Hematopoietic multipotent progenitor cell treated with erythropoietin and hydrocortisone succinate and interleukin-3 and kit ligand, for 8 days (in vitro differentiated cells): ENCODE results near the gene WDR93.

Source experiments
- DNase-seq: peaks from one replicate; pipeline ENCODE4 v3.0.0-alpha.2; 2015

WDR93 gene

DNA sequence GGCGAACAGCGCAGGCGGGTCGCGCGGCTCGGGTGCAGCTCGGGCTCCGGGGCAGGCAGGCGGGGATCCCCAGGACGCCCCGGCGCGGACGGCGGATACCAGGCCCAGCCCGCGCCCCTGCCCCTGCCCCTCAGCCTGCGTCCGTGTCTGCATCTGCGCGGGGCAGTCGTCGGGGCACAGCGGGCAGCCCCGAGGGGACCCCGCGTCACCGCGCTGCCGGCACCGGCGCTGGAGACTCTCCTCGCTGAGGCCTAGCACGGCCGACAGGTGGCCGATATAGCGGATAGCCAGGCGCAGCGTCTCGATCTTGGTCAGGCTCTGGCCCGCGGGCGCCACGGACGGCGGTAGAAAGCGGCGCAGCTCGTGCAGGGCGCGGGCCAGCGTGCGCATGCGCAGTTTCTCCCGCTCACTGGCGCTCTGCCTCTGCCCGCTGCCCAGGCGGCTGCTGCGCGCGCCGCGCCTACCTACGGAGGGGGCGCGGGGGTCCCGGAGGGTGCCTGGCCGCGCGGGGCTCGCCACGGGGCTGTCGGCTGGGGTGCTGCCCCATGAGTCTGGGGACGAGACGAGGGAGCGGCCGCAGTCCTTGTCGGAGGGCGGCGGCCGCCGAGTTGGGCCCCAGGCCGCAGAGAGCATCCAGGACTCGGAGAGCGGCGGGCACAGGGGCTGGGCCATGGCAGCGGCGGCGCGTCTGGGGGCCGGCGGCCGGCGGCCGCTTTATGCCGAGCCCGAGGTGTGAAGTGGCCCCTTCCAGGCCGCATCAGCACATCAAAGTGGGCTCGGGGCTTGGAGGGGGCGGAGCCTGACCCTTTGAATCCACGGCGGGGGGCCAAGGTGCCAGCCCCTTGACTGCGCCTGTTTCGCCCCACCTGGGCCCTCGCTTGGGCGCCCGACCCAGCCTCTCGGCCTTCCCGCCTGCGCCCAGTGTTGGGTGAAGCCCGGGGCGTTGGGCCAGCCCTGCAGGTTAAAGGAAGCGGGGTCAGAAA, 60.2 kb downstream of the WDR93 start, which contains the start of gene MESP1:
Gene MESP1 (minus strand): TSS at position 690 of the 983 bp plus-strand sequence. CDS start 18 bp downstream, at position 672.
- peak; percentile 91 for DNase-seq

DNA sequence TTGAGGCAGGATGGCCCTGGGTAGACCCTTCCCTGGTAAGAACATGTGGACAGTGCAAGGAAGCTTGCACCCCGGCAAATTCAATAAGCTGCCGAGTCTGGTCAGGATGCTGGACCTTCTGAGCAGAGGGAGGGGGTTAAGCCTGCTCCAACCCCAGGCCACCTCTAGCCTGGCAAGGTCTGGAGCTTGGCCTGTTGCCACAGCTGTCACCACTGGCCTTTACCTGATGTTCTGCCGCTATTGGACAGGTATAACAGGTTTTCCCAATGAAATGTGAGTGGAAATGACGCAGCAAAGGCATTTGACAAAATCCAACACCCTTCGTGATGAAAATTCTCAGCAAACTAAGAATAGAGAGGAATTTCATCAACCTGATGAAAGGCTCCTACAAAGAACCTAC, 61.1 kb downstream of the WDR93 start:
- no peak for DNase-seq

DNA sequence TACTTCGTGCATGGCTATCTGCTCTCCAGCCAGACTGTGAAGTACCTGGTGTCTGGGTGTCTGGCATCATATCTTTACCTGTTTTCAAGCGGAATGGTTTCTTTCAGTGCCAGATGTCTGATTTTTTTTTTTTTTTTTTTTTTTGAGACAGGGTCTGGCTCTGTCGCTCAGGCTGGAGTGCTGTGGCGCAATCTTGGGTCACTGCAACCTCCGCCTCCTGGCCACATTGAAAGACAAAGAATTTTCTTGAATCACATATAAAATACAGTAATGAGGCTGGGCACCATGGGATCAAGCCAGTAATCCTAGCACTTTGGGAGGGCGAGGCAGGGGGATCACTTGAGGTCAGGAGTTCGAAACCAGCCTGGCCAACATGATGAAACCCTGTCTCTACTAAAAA, 63.2 kb downstream of the WDR93 start:
- no peak for DNase-seq

DNA sequence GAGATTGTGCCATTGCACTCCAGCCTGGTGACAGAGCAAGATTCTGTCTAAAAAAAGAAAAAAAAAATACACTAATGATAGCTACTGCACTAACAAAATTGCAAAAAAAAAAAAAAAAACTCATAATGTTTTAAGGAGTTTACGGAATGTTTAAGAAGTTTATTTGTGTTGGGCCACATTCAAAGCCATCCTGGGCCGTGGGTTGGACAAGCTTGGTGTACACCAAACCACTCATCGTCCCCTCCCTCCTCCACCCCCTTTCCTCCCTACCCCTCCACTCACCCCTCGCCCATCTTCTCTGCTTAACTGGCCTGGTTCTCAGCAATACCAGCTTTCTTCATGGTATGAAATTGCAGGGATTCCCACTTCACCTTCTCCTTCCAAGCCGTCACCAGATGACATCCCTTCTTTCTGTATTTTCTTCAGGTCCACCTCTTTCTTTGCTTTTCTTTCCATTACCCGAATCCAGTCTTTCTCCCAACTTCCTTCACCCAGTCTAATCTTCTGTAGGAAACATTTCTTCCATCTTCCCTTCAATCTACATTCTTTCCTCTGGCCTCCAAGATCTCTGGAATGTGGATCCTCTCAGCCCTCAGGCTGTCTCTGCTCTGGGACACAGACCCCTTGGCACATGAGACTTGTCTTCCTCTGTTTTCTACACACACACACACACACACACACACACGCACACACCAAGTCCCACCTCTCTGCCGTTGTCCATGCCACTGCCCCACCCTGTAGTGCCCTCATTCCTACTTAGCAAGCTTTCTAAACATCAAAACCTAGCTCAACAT, 63.9 kb downstream of the WDR93 start:
- no peak for DNase-seq

DNA sequence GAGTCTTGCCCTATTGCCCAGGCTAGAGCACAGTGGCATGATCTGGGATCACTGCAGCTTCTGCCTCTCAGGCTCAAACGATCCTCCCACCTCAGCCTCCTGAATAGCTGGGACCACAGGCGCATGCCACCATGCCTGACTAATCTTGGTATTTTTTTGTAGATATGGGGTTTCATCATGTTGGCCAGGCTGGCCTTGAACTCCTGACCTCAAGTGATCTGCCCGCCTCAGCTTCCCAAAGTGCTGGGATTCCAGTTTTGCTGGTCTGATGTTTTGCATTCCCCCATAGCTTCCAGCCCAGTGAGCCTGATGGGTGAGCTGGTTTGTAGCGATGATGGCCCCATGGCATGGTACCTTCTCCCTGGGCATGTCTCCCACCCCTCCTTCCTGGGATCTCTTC, 65.1 kb downstream of the WDR93 start:
- DNase-seq: no peak

DNA sequence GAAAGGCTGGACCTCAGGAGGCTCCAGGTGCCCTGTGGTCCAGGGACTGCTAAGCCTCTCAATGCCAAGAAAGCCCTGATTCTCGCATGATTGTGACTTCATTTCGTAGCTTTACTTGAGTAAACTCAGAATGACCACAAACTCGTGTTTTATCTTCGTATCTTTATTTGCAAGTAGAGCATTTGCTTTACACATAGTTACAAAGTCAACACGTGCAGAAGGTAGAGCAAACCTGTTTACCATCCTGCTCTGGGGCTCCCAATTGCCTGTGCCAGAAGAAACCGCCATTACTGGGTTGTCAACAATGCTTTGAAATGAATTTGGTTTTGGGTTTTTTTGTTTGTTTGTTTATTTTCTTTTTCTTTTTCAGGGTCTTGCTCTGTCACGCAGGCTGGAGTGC, 66.3 kb downstream of the WDR93 start:
- no peak for DNase-seq

DNA sequence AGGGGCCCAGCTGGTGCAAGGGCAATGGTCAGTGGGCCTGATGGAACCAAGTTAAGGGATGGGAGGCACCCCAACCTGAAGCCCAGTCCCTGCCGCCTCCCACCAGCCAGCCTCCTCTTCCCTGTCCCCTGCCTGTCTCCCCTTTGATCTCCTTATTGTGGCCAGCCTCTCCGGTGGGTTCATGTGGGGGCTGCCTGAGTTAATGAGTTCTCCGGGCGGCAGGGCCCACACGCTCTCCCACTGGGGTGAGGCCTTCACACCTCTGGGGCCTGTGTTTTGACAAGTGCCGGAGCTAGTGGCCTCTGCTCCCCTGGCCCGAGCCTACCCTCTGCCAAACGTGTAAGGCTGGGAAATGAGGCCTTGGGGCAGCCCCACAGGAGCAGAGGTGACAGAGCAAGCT, 67.7 kb downstream of the WDR93 start:
- DNase-seq: no peak

DNA sequence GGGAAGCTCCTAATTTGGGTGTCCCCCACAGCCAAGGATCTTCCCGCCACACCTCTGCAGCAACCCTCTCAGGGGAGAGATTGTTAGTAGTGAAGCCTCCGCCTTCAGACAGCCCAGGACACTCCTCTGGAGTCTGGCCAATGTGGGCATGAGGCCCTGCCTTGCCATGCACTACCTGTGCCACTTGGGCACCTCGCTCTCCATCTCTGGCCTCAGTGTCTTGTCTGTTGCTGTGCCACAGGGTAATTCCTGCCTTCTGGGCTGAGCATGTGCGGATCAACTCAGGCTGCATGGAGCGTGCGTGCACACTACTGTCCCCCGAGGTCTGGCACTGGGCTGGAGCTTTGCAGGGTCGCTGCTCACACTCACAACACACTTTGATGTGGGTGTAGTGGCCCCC, 68.4 kb downstream of the WDR93 start:
- no peak for DNase-seq

DNA sequence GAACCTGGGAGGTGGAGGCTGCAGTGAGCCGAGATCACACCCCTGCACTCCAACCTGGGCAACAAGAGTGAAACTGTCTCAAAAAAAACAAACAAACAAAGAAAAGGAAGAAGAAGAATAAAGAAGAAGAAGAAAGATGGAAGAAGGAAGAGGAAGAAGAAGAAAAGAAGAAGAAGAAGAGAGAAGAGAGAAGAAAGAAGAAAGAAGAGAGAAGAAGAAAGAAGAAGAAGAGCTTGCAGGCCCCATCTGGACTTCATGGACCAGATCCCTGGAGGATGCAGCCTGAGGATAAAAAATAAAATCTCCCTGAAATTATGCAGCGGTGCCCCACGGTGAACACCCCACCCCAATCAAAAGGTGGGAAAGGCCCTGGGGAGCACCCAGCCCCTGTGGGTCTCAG, 69.2 kb downstream of the WDR93 start:
- no peak for DNase-seq

DNA sequence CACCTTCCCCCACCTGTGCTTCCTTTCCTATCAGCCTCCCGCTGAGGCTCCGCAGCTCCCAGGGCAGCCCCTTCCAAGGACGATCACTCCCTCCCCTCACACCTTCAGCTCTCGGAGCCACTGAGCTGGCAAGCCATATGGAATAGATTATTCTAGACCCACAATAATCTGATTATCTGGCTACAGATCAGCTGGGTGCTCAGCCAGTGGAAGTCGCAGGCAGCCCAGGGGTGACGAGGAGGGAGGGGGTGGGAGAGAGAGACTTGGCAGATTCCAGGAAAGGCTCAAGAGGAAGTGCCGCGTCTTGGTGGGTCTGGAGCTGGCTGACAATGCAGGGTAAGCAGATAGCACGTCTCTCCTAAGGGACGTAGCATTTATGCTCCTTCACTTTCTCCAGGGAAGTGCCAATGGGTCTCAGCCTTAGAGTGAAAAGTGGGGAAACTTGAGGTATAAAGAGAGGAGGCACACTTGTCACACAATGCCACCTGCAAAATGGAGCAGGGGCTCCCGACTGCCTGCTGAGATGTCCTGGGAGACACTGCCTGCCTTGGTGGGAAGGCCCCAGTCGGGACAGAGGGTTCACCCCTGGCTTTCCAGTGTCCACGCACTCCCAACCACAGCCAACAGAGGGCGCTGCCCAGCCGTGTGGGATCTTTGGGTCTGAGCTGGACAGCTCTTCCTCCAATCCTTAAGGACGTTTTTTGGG, 69.8 kb downstream of the WDR93 start:
- peak; percentile 80 for DNase-seq

DNA sequence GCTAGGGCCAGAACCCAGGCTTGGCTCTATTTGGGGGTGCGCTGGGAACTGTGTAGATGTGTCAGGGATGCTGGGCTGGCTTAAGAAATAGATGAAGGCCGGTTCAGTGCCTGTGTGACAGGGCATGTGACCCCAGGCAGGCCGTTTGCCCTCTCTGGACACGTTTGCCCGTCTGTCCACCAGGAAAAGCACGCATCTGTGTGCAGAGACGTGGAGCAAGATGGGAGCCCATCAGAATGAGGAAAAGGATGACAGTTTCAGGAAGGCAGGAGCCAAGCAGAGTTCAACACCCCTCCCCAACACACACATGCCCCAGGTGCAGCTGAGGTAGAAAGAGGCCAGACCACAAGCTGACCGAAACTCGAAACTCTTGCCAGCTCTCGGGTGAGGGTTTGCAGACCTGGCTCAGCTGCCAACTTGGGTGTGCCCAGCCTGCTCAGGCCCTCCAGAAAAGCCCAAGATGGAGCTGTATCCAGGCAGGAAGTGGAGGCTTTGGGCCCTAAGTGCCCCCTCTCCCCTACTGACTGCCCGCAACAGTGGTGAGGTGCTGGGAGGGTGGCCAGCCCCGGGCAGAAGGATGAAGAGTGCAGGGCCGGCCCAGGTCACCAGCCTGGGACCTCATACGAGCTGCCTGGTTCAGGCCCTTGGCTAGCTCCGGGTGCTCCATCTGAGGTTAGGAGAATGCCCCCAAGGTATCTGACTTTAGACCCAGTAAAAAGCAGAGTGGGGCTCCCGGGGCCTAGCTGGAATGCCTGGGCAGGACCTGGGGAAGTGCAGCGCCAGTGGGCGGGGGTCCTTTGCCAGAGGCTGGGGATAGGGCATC, 70.6 kb downstream of the WDR93 start:
- no peak for DNase-seq

DNA sequence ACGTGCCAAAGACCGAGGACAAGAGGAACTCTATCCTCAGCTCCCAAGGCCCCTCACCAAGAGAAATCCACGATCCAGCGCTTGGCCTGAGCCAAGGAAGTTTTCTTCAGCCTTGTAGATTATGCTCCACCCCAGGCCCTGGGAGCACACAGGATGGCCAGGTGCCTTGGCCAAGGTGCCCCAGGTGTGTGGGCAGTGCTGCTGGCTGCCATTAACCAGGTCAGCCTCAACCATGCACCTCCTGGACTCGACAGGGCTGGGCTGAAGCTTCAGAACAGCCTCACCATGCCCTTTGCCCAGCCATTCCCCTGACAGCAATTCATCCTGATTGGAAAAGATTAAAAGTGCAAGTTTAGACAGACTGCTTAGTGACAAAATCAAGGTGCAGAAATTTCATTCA, 71.3 kb downstream of the WDR93 start:
- no peak for DNase-seq

DNA sequence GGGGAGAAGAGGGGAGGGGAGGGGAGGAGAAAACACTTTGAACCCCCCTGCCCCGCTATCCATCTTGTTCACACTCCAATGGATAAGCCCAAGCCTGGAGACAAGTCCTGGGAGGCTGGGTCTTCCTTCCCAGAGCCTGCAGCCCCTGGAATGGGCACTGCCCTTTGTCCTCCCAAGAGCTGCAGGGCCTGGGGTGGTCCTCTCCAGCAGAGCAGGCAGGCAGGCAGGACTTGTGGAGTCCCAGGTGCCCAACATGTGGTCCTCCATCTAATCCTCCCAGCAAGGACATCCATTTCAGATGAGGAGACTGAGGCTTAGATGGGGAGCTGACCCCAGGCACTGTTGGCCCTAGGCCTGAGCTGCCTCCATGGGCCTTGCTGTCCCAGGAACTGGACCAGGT, 75.1 kb downstream of the WDR93 start:
- DNase-seq: no peak

DNA sequence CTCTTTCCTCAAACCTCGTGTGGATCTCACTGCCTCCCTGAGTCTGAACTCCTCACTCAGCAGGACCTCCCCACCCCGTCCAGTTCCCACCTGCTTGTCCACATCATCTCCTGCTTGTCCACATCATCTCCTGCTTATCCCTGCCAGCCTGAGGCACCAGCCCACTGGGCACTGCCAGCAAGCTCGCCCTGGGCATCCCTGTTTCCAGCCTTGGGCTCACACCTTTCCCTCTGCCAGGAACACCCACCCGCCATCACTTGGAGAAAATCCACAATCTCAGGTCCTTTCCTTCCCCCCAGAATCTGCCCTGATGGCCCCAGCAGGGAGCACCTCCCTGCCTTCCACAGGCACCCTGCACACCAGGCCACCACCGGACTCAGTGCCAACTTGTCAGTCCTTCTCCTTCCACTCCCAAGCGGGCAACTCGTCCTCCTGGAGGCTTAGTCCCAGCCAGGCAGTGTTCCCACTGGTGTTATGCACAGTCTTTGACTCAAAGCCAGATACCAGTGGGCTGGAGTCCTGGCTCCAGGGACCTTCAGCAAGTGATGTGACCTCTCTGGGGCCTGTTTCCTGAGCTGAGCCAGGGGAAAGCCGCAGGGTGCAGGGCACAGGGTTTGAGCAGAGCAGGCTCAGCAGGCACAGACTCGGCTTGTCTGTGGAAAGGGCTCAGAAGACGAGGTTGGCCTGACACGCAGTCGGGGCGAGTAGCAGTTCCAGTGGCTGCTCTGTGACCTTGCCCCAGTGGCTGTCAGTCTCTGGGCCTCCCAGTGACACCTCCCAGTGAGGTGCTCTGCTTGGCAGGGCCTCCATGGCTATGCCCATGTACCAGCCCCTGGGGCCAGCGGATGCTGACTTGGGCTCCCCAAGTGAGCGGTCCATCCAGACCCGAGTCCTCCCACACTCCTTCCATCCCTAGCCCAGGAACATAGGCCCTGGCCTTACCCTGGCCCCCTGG, 76.0 kb downstream of the WDR93 start:
- no peak for DNase-seq

DNA sequence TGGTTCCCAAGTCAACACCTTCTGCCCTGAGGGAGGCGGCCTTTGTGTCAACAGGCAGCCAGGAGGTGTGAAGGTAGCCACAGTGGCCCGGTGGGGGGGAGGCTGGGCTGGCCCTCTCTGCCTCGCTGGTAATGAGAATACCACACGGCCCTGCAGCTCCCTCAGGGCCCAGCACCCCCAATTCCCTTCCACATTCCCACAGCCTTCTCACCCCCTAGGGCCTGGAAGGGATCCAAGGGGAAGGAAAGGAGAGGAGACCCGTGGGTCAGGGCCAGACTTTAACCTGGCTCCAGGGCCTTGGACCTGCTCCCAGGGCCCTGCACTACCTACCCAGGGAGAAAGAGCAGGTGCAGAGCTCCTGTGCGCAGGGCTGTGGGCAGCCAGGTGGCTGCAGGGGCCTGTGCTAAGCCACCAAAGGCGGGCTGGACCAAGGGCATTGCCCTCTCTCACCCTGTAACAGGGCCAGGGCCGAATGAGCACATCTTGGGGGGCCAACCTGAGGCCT, 76.9 kb downstream of the WDR93 start:
- DNase-seq: no peak

DNA sequence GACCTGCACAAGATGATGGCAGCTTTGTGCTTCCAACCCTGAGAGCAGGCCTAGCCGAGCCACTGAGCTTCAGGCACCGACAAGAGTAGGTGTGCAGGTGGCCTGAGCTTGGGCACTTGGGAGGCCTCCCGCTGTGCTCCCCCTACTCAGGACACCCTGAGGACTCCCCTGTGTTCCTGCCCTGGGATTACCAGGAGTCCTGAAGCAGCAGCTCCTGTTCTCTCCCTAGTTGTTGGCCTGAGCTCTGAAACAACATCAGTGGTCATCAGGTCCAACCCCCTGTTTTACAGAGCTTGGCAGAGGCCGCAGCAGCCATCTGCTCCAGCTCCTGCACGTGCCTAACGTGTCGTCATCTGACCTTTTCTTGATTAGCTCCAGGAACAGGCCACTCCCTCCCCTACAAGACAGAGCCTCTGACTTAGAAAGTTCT, 77.5 kb downstream of the WDR93 start:
- no peak for DNase-seq

DNA sequence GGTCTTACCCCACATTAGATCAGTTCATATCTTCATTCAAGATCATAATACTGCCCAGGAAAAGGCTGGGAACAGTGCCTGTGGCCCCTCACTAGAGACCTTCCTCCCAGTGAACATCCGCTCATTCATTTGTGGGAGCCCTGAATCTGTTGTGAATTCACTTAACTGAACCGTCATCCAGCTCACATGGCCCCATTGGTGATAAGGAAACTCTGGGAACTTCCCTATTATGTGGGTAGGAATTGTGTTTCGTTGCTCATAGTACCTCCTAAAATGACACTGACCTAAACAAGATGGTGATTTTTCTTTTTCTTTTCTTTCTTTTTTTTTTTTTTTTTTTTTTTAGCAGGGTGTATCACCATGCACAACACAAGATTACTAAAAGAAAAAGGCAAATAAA, 78.8 kb downstream of the WDR93 start:
- no peak for DNase-seq

DNA sequence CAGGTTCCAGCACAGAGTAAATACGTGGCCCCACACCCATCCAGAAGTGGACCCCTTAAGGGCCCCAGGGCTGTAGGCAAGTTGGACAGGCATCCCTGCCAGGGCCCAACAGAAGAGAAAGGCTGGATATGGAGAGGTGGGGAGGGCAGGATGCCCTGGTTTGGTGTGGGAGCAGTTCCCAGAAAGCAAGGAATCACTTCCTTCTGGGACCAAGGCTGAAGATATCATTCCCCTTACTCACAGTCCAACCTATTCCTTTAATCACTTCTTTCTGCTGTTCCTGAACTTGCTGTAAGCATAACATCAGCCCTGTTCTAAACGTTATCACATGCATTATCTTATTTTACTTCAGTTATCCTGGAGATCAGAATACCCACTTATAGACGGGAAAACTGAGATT, 79.4 kb downstream of the WDR93 start:
- no peak for DNase-seq

DNA sequence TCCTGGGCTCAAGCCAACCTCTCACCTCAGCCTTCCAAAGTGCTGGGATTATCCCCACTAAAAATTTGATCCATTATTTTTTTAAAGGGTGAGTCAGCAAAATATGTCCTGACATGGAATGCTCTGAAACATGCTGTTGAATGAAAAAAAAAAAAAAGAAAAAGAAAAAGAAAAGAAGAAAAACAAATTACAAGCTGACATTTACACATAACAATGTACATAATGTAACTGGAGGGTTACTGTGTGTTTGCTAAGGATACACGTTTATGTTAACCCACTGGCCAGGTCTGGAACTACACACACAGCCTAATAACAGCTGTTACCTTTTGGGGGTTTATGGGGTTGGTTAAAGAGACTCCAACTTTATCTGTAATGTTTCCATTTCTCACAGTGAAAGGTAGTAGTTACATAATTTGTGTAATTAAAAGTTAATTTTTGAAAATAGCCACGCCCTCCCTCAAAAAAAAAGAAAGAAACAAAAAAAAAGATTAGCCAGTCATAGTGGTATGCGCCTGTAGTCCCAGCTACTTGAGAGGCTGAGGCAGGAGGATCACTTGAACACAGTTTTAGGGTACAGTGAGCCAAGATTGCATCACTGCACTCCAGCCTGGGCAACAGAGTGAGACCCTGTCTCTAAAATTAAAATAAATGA, 82.4 kb downstream of the WDR93 start:
- peak; percentile 41 for DNase-seq

DNA sequence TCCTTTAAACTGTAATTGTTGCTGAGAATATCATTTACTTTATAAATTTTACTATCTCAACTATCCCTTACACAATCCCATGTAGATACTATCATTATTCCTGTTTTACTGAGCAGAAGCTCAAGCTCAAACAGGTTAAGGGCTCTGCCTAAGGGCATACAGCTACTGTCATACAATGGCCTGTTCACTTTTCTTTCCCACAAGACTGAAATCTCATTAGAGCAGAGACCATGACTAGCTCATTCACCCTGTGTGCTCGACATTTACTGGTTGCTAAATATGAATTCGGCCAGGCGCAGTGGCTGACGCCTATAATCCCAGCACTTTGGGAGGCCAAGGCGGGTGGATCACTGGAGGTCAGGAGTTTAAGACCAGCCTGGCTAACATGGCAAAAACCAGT, 83.9 kb downstream of the WDR93 start:
- DNase-seq: no peak
